ENCODE measurements around the gene COA7.
"Not testable (repeated sequence)": the region's sequence is repeated elsewhere in the genome, so short reads cannot be mapped to it uniquely, and the experiment has no call there.

COA7 gene

DNA sequence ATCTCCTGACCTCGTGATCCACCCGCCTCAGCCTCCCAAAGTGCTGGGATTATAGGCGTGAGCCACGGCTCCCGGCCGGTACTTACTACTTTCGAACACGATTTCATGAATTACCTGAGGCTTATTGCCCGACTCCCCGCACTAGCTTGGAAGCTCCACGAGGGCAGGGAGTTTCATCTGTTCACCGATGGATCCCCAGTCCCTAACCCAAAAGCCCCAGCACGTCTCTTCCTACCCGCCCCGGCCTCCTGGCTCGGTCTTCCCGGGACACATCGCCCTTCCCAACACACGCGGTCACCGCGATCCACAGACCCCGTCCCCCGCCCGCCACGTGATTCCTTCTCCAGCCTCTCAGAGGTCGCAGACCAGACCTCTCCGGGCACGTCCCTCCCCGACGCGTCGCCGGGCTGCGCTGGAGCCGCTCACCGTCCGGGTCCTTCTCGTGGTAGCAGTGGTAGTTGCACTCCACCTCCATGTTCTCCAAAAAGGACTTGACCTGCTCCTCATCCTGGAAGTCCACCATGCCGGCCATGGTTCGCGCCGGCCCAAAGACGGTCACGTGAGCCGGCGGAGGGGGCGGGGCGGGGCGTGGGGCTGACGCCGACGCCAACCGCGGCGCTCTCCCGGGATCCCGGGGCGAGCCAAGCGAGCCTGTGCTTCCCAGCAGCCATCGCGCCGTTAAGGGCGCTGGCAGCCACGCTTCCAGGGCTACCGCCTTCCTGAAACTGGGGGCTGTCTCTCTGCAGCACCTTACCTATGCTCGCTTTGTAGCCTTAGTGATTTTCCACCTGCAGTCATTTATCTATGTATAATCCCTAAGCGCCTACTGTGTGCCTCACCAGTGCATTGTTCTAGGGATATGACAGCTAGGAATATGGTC lies at the start of gene COA7:
Gene COA7, minus strand, starts transcription at position 553 of the 880 bp plus-strand sequence. Its CDS starts 21 bp downstream, at position 532.
- DNase-seq (ENCODE audit: low spot score) = peak; percentile 71

- DNase-seq (ENCODE audit: low spot score) = no peak
Observed at GRCh38 chr1:52747450-52747849, 49.3 kb upstream of the COA7 start.

- no peak for DNase-seq (ENCODE audit: low spot score)
Observed at GRCh38 chr1:52746189-52746588, 48.0 kb upstream of the COA7 start.

- no peak for DNase-seq (ENCODE audit: low spot score)
Observed at GRCh38 chr1:52741259-52741658, 43.1 kb upstream of the COA7 start.

- DNase-seq (ENCODE audit: low spot score) = no peak
Observed at GRCh38 chr1:52739699-52740467, 41.7 kb upstream of the COA7 start.

DNA sequence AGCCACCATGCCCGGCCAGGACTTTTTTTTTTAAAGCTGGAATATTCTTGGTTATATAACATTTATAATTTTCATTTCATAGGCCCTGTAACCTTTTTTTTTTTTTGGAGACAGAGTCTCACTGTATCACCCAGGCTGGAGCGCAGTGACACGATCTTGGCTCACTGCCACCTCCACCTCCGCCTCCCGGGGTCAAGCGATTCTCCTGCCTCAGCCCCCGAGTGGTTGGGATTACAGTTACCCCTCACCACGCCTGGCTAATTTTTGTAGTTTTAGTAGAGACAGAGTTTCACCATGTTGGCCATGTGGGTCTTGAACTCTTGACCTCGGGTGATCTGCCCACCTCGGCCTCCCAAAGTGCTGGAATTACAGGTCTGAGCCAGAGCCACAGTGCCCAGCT lies 40.7 kb upstream of the COA7 start:
- DNase-seq (ENCODE audit: low spot score) = no peak

GRCh38 chr1:52738148-52738547 lies 40.0 kb upstream of the COA7 start:
- no peak for DNase-seq (ENCODE audit: low spot score)

DNA sequence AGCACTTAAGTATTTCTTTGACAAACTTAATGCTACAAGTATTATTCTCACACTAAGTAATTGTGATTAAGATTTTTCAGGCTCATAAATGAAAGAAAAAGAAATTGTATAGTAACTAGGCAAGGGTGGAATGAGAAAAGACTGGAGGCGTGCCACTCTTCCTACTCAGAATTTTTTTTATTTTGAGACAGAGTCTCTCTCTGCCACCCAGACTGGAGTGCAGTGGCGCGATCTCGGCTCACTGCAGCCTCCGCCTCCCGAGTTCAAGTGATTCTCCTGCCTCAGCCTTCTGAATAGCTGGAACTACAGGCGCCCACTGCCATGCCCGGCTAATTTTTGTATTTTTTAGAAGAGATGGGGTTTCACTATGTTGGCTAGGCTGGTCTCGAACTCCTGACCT lies 37.2 kb upstream of the COA7 start:
- DNase-seq (ENCODE audit: low spot score) = not testable (repeated sequence)

GRCh38 chr1:52733368-52733767 lies 35.2 kb upstream of the COA7 start:
- no peak for DNase-seq (ENCODE audit: low spot score)

- DNase-seq (ENCODE audit: low spot score) = no peak
Observed at GRCh38 chr1:52727956-52728656, 30.0 kb upstream of the COA7 start.

GRCh38 chr1:52727114-52727586 lies 29.0 kb upstream of the COA7 start:
- peak; percentile 30 for DNase-seq (ENCODE audit: low spot score)

DNA sequence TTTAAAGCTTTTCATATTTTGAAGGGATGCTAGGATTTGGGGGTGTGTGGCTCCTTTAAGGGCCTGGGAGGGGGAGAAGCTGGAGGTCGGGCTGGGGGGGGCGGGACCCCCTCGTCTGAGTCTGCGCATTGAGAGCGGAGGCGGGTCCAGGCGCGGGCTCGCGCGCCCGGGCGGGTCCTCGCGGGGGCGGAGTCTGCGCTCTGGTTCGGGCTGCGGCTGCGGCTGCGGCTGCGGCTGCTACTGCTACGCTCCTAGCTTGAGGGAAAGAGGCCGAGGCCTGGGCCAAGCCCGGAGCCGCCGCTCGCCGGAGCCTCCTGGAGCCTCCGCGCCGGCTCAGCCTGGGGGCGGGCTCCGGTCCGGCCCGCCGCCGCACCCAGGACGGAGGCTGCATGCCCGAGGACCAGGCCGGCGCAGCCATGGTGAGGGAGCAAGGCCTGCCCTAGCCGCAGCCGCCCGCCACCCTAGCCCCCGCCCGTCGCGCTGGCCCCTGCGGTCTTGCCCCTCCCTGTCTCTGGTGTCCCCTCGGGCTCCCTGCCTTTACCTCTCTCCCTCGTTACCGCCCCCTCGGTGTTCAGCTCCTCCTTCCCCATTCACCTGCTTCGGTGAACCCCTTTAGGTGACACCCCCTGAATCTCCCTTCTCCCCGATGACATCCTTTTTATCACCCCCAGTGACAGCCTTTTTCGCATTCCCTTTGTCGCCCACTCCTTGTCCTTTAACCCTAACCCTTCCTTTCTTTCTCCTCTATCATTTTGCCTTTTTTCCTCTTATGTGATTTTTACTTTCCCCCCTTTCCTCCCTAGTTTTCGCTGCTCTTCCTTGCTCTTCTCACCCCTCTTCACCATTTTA lies 28.3 kb upstream of the COA7 start, which contains the start of gene ZYG11B:
Gene ZYG11B, plus strand, starts transcription at position 189 of the 849 bp plus-strand sequence. Its CDS starts 201 bp downstream, at position 390.
- peak; percentile 90 for DNase-seq (ENCODE audit: low spot score)

DNA sequence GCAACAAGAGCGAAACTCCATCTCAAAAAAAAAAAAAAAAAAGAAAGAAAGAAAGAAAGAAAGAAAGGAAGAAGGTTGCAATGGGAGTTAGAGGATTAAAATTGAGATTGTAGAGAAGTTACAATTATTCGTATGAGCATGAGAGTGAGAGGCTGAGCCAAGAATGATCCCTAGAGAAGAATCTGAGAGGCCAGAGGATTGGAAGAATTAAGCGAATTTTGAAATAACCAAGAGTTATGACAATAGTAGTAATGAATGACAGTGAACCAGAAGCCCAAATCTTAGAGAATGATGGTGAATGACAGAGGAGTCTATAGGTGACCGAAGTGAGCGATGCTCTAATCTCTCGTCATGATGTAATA lies 27.7 kb upstream of the COA7 start:
- no peak for DNase-seq (ENCODE audit: low spot score)

DNA sequence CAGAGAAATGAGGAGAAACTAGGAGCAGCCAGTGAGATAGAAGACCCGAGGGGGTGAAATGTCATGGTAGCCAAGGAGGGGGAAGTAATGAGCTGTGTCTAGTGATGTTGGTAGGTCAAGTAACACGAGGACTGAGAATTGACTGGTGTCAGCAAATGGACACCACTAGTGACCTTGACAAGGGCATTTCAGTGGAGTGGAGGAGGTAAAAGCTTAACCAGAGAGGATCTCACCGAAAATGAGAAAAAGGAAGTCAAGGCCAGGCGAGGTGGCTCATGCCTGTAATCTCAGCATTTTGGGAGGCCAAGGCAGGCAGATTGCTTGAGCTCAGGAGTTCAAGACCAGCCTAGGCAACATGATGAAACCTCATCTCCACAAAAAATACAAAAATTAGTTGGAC lies 25.1 kb upstream of the COA7 start:
- no peak for DNase-seq (ENCODE audit: low spot score)

DNA sequence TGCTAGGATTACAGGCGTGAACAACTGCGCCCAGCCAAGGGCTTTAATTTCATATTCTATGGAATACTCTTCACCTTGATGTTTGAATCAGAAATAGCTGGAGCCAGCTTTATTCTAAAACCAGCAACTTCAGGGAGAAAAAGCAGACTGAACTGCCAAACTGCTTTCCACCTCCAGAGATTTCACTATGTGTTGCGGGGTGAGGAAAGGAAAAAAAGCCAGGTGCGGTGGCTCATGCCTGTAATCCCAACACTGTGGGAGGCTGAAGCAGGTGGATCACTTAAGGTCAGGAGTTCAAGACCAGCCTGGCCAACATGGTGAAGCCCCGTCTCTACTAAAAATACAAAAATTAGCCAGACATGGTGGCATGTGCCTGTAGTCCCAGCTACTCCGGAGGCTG lies 17.1 kb upstream of the COA7 start:
- not testable (repeated sequence) for DNase-seq (ENCODE audit: low spot score)

- no peak for DNase-seq (ENCODE audit: low spot score)
Observed at GRCh38 chr1:52713590-52713989, 15.4 kb upstream of the COA7 start.

GRCh38 chr1:52709016-52709415 lies 10.9 kb upstream of the COA7 start:
- no peak for DNase-seq (ENCODE audit: low spot score)

DNA sequence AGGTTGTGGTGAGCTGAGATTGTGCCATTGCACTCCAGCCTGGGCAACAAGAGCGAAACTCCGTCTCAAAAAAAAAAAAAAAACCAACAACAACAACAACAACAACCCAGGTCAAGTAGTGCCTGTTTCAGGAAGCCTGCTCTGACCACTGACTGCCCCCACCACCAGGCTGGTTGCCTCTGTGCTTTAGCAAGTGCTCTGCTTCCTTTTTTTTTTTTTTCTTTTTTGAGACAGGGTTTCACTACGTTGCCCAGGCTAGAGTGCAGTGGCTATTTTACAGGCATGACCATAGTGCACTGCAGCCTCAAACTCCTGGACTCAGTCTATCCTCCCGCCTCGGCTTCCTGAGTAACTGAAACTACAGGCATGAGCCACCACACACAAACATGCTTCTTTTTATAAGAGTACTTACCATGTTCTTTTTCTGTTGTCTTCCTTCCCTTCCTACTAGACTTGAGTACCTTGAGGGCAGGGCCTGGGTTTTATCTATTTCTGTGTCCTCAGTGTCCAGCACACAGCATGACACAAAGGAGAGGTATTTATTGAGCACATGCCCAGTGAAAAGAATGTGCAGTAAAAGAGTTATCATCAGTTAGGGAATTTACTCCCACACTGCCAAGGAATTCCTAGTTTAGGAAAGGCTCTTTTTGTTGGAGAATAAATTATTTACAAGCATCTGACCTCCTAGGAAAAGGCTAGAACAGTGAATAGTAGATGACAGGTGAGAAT lies 9.9 kb upstream of the COA7 start:
- no peak for DNase-seq (ENCODE audit: low spot score)

DNA sequence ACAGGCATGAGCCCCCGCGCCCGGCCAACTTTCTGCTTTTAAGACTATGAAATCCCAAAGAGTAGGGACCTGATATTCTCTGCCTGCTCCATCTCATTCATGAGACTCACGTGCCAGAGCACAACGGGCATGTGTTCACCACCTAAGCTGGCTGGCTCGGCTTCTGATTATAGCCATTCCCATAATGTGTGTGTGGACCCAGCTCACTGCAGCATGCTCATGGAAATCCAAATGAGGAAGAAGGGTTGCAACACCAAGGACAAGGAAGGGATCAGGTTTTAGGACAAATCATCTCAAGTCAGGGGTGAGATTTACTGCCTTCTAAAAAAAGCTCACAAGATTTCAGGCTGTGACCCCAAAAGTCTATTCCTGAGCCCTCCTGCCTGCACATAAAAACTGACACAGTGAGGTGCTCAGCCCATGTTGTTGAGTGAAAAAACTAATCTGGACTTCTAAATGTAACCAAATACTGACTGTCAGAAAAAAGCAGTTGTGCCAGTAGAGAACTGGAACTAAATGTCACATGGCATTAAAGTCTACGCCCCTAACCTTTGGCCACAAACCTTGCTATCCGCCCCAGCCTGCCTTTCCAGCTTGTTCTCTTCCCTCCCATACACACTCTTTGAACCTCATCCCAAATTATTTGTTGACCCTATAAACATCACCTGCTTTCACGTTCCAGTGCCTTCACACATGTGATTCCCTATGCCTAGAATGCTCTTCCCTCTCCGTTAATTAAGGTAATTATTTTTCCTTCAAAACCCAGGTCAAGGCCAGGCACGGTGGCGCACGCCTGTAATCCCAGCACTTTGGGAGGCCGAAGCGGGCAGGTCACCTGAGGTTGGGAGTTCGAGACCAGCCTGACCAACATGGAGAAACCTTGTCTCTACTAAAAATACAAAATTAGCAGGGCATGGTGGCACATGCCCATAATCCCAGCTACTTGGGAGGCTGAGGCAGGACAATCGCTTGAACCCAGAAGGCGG lies 9.1 kb upstream of the COA7 start:
- no peak for DNase-seq (ENCODE audit: low spot score)
